T-helper 2 cell treated with Interferon-gamma antibody and Interleukin-4, amounts not matched to agents 100 ng/mL and 5 ng/mL, for 36 hours (primary cell): ENCODE data around the gene MYO9B. TPM values are rescaled to one million over a fixed set of nuclear protein-coding genes. Genes with fewer than 3 reads are reported as not detected.
"Not testable (repeated sequence)": the region's sequence is repeated elsewhere in the genome, so short reads cannot be mapped to it uniquely, and the experiment has no call there.

Experiments
- intact Hi-C: fragments of 100-400 bp; cut with micrococcal nuclease; formaldehyde crosslinking; loops from one replicate; pipeline ENCODE4 v1.15.1; 2023
- total RNA-seq: library from RNA; stranded (reverse); gene quantifications from 2 replicates; pipeline ENCODE4 v1.2.3, GENCODE V29; 2022

Gene MYO9B
- total RNA-seq, 1 donor from 2014 or later: 171 TPM

- intact Hi-C loops: no loop called here
Observed at GRCh38 chr19:17113127-17113785, 37.7 kb downstream of the MYO9B start.

GRCh38 chr19:17114414-17114831 is 38.8 kb downstream of the MYO9B start:
- intact Hi-C loops: no loop called here

GRCh38 chr19:17116996-17117702 is 41.6 kb downstream of the MYO9B start:
- intact Hi-C loops: no loop called here

GRCh38 chr19:17118957-17119356 is 43.4 kb downstream of the MYO9B start:
- intact Hi-C loops: no loop called here

GRCh38 chr19:17121736-17122293 is 46.2 kb downstream of the MYO9B start:
- intact Hi-C loops: no loop called here

- intact Hi-C loops: no loop called here
Observed at GRCh38 chr19:17123041-17123440, 47.5 kb downstream of the MYO9B start.

GRCh38 chr19:17124025-17124424 is 48.4 kb downstream of the MYO9B start:
- intact Hi-C loops: no loop called here

GRCh38 chr19:17125062-17125727 is 49.6 kb downstream of the MYO9B start:
- intact Hi-C loops: loop anchor here (1.0 kb wide), 1 partner anchor 49 kb away; no protein-coding TSS in a partner anchor

- intact Hi-C loops: loop anchor here (1.0 kb wide), 1 partner anchor 50 kb away; no protein-coding TSS in a partner anchor
Observed at GRCh38 chr19:17125728-17126677, 50.4 kb downstream of the MYO9B start.

- intact Hi-C loops: no loop called here
Observed at GRCh38 chr19:17127671-17128070, 52.1 kb downstream of the MYO9B start.

- intact Hi-C loops: no loop called here
Observed at GRCh38 chr19:17128403-17128802, 52.8 kb downstream of the MYO9B start.

- intact Hi-C loops: no loop called here
Observed at GRCh38 chr19:17128820-17129219, 53.2 kb downstream of the MYO9B start.

- intact Hi-C loops: no loop called here
Observed at GRCh38 chr19:17129377-17129776, 53.8 kb downstream of the MYO9B start.

GRCh38 chr19:17135001-17135853 is 59.6 kb downstream of the MYO9B start:
- intact Hi-C loops: no loop called here

GRCh38 chr19:17136021-17136420 is 60.4 kb downstream of the MYO9B start:
- intact Hi-C loops: no loop called here

- intact Hi-C loops: no loop called here
Observed at GRCh38 chr19:17136617-17137016, 61.0 kb downstream of the MYO9B start.

- intact Hi-C loops: no loop called here
Observed at GRCh38 chr19:17137417-17137816, 61.8 kb downstream of the MYO9B start.

GRCh38 chr19:17138052-17138846 is 62.7 kb downstream of the MYO9B start:
- intact Hi-C loops: not testable (repeated sequence)
